Vagina (tissue), 2 donors: ENCODE measurements around the gene PPL.

ENCODE experiments used
- CTCF ChIP-seq, 3 experiments: fragments of 450-650 bp in 2 of 3; fragments of 200-600 bp in 1 of 3; sonication (generic) in 1 of 3; IDR thresholded peaks; one replicate each; pipeline ENCODE4 v1.5.1; 2017 to 2019; ENCODE audit warnings: antibody characterized with exemption in 3 of 3, mild to moderate bottlenecking in 2 of 3, moderate library complexity in 2 of 3
- POLR2A ChIP-seq, 2 donors: fragments of 450-650 bp; IDR thresholded peaks; one replicate each; pipeline ENCODE4 v1.6.1; 2017; ENCODE audit warnings: antibody characterized with exemption in 2 of 2, mild to moderate bottlenecking in 2 of 2, moderate library complexity in 2 of 2

DNA sequence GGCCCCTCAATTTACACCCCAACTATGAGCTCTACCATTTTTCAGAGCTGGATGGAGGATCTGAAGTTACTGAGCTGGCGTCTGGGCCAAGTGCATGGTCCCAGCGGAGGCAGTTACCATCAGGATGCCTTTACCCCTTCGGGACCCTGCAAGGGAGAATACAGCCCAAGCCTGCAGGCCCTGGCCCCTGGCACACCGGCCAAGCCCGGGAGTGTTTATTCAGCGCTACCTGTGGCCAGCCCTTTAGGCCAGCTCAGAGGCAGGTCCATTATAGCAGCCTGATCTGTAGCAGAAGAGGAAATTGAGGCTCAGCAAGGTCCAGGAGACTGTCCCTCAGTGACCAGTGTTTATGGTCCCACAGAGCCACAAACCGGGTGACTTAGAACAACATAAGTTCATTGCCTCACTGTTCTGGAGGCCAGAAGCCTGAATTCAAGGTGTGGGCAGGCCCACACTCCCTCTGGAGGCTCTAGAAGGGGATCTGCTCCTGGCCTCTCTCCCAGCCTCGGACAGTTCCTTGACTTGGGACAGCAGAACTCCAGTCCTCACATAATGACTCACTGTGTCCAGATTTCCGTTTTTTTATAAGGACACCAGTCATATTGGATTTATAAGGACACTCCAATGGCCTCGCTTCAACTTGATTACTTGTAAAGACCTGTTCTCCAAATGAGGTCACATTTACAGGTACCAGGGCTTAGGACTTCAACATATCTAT, 29.9 kb upstream of the PPL start:
- no peak for TF ChIP-seq CTCF (IDR thresholded peaks at IDR 0.05)
- no peak for TF ChIP-seq POLR2A (IDR thresholded peaks at IDR 0.05)
